Muscle layer of duodenum (tissue), 2 donors: Measurements from ENCODE around the gene KCNAB2.

Experiments used
- H3K27ac ChIP-seq: one replicate; pipeline ENCODE4 v1.7.0; 2013; ENCODE audit warnings: mild to moderate bottlenecking, low read length
- H3K27me3 ChIP-seq: one replicate; pipeline ENCODE4 v1.7.0; 2013; ENCODE audit warnings: low read depth, mild to moderate bottlenecking, control low read depth, low read length
- H3K36me3 ChIP-seq, 2 donors: one replicate each; pipeline ENCODE4 v1.7.0; 2013; ENCODE audit warnings: low read length in 2 of 2, control low read depth in 1 of 2, mild to moderate bottlenecking in 1 of 2; ENCODE audit not compliant: insufficient read depth in 2 of 2, control insufficient read depth in 1 of 2
- H3K4me1 ChIP-seq, 2 donors: one replicate each; pipeline ENCODE4 v1.7.0; 2013; ENCODE audit warnings: low read length in 2 of 2, mild to moderate bottlenecking in 2 of 2, control low read depth in 1 of 2, moderate library complexity in 1 of 2; ENCODE audit not compliant: insufficient read depth in 2 of 2, control insufficient read depth in 1 of 2
- H3K4me3 ChIP-seq, 2 donors: one replicate each; pipeline ENCODE4 v1.7.0; 2013; ENCODE audit warnings: low read length in 2 of 2, low read depth in 1 of 2, mild to moderate bottlenecking in 1 of 2
- H3K9me3 ChIP-seq, 2 donors: one replicate each; pipeline ENCODE4 v1.7.0; 2013; ENCODE audit warnings: low read length in 2 of 2, control low read depth in 1 of 2, mild to moderate bottlenecking in 1 of 2; ENCODE audit not compliant: control insufficient read depth in 1 of 2
- donor health status: healthy.

The KCNAB2 gene

DNA sequence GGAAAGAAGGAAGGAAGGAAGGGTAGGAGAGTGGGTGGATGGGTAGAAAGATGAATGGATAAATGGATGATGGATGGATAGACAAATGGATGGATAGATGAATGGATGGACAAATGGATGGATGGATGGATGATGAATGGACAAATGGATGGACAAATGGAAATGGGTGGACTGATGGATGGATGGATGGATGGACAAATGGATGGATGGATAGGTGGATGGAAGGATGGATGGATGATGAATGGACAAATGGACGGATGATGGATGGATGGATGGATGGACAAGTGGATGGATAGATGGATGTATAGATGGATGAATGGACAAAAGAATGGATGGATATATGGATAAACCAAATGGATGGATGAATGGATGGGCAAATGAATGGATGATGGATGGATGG, 103.9 kb downstream of the KCNAB2 start:
- peaks cover 0 to 12% of the 10 kb centered on the region in 2 donors for H3K4me1 ChIP-seq
- peaks cover 17% of the 10 kb centered on the region for H3K27me3 ChIP-seq
- no peaks in the 10 kb centered on the region for H3K36me3 ChIP-seq
- no peak overlapping the region for H3K27ac ChIP-seq
- H3K4me3 ChIP-seq = no peak overlapping the region
- H3K9me3 ChIP-seq = no peaks in the 10 kb centered on the region

DNA sequence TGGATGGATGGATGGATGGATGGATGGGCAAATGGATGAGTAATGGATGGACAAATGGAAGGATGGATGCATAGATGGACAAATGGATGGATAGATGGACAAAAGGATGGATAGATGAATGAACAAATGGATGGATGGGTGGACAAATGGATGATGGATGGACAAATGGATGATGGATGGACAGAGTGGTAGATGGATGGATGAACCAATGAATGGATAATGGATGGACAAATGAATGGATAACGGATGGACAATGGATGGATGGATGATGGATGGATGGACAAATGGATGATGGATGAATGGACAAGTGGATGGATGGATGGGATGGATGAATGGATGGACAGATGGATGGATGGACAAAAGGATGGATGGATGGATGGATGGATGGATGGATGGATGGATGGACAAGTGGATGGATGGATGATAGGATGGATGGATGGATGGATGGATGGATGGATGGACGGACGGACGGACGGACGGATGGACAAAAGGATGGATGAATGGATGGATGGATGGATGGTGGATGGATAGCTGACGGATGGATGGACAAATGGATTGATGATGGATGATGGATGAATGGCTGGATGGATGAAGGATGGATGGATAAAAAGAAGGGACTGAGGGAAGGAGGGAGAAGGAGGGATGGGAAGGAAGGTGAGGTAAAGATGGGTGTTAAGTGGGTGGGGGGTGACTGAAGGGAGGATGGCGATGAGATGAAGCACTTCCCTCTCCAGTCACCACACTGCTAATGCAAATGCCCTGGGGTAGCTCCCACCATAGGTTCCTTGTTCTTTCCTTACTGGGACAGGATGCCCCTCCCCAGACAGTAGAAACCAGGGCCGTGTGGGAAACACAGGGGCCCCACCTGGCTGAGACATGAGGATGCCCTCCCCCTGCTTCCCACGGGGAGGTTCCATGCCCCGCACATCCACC, 104.6 kb downstream of the KCNAB2 start:
- H3K4me3 ChIP-seq = no peak overlapping the region
- H3K27me3 ChIP-seq = peaks cover 17% of the 10 kb centered on the region
- H3K4me1 ChIP-seq = peaks cover 0 to 12% of the 10 kb centered on the region in 2 donors
- no peaks in the 10 kb centered on the region for H3K9me3 ChIP-seq
- H3K27ac ChIP-seq = no peak overlapping the region
- no peaks in the 10 kb centered on the region for H3K36me3 ChIP-seq
